GM12892 (cell line): ENCODE measurements around the gene KRTAP3-1.

Experiments
- POLR2A ChIP-seq: IDR thresholded peaks from 2 replicates; pipeline ENCODE4 v1.6.1; 2011; ENCODE audit warnings: low read depth, low read length, control low read depth
- POLR2AphosphoS5 ChIP-seq: IDR thresholded peaks from 2 replicates; pipeline ENCODE4 v1.6.1; 2011; ENCODE audit warnings: low read depth, low read length, control low read depth

DNA sequence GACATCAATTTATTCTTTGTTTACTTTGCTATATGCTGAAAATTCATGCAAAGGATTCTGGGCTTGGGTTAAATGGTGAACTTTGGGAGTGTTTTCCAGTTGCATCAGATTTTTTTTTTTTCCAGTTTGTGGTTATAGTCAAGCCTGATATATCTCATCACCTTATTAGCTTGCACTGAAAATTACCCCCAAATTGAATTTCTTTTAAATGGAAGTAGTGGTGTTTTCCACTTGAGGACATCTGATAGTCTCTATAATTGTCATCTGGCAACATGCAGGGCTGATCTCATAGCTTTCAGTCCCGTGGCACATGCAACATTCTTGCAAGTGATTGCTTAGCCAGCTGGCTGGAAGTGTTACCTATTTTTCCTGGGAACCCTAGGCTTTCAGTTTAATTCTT lies 4.7 kb upstream of the KRTAP3-1 start:
- no peak for TF ChIP-seq POLR2A
- TF ChIP-seq POLR2AphosphoS5: no peak
